ENCODE measurements around the gene ABCA8. TPM values are rescaled to one million over a fixed set of nuclear protein-coding genes. Genes with fewer than 3 reads are reported as not detected.
"Not testable (repeated sequence)": the region's sequence is repeated elsewhere in the genome, so short reads cannot be mapped to it uniquely, and the experiment has no call there.

Gene ABCA8
- total RNA-seq, 1 donor from 2014 or later, result 0.31 TPM

- no peak for DNase-seq (ENCODE audit: low spot score, unreplicated experiment)
- Mint-ChIP-seq H3K36me3 (ENCODE audit: insufficient read depth) (no peaks in the 10 kb centered on the region), H3K4me3 (ENCODE audit: low read depth) (no peak overlapping the region), H3K27me3 (no peaks in the 10 kb centered on the region), H3K4me1 (ENCODE audit: low read depth) (no peaks in the 10 kb centered on the region), H3K9me3 (ENCODE audit: low read depth) (peaks cover 6% of the 10 kb centered on the region), H3K27ac (no peak overlapping the region)
- TF ChIP-seq CTCF (IDR thresholded peaks at IDR 0.05; ENCODE audit: unreplicated experiment), result no peak
Observed at GRCh38 chr17:68961214-68961882, 6.2 kb upstream of the ABCA8 start.

GRCh38 chr17:68959117-68959516 lies 3.9 kb upstream of the ABCA8 start:
- H3K27ac Mint-ChIP-seq; H3K27me3 Mint-ChIP-seq; H3K36me3 Mint-ChIP-seq (ENCODE audit: insufficient read depth); H3K4me3 Mint-ChIP-seq (ENCODE audit: low read depth); H3K9me3 Mint-ChIP-seq (ENCODE audit: low read depth); DNase-seq (ENCODE audit: low spot score, unreplicated experiment); H3K4me1 Mint-ChIP-seq (ENCODE audit: low read depth): not testable (repeated sequence)

- H3K4me1 Mint-ChIP-seq (ENCODE audit: low read depth), result peaks cover 1% of the 10 kb centered on the region
- peaks cover 5% of the 10 kb centered on the region for H3K9me3 Mint-ChIP-seq (ENCODE audit: low read depth)
- H3K27me3 Mint-ChIP-seq, result no peaks in the 10 kb centered on the region
- TF ChIP-seq CTCF (IDR thresholded peaks at IDR 0.05; ENCODE audit: unreplicated experiment), result no peak
- no peak overlapping the region for H3K27ac Mint-ChIP-seq
- H3K36me3 Mint-ChIP-seq (ENCODE audit: insufficient read depth), result no peaks in the 10 kb centered on the region
- H3K4me3 Mint-ChIP-seq (ENCODE audit: low read depth), result no peak overlapping the region
- no peak for DNase-seq (ENCODE audit: low spot score, unreplicated experiment)
Observed at GRCh38 chr17:68957944-68958343, 2.8 kb upstream of the ABCA8 start.

GRCh38 chr17:68954146-68954896 lies 871 bp downstream of the ABCA8 start:
- no peak for TF ChIP-seq CTCF (IDR thresholded peaks at IDR 0.05; ENCODE audit: unreplicated experiment)
- no peak overlapping the region for H3K4me3 Mint-ChIP-seq (ENCODE audit: low read depth)
- H3K27ac Mint-ChIP-seq, result no peak overlapping the region
- H3K36me3 Mint-ChIP-seq (ENCODE audit: insufficient read depth), result no peaks in the 10 kb centered on the region
- H3K27me3 Mint-ChIP-seq, result no peaks in the 10 kb centered on the region
- peaks cover 4% of the 10 kb centered on the region for H3K9me3 Mint-ChIP-seq (ENCODE audit: low read depth)
- DNase-seq (ENCODE audit: low spot score, unreplicated experiment), result no peak
- peaks cover 1% of the 10 kb centered on the region for H3K4me1 Mint-ChIP-seq (ENCODE audit: low read depth)

- no peaks in the 10 kb centered on the region for H3K36me3 Mint-ChIP-seq (ENCODE audit: insufficient read depth)
- H3K4me3 Mint-ChIP-seq (ENCODE audit: low read depth), result no peak overlapping the region
- no peaks in the 10 kb centered on the region for H3K9me3 Mint-ChIP-seq (ENCODE audit: low read depth)
- H3K27me3 Mint-ChIP-seq, result no peaks in the 10 kb centered on the region
- TF ChIP-seq CTCF (IDR thresholded peaks at IDR 0.05; ENCODE audit: unreplicated experiment), result no peak
- peaks cover 1% of the 10 kb centered on the region for H3K4me1 Mint-ChIP-seq (ENCODE audit: low read depth)
- no peak for DNase-seq (ENCODE audit: low spot score, unreplicated experiment)
- no peak overlapping the region for H3K27ac Mint-ChIP-seq
Observed at GRCh38 chr17:68953340-68953997, 1.7 kb downstream of the ABCA8 start.

All from progenitor cell of endocrine pancreas (in vitro differentiated cells).